Midbrain (tissue), 1 donor: ENCODE results near the gene LRSAM1.

Experiments
- DNase-seq: peaks from one replicate; lab custom pipeline; 2025; lab: John Stamatoyannopoulos, UW

LRSAM1 gene

DNA sequence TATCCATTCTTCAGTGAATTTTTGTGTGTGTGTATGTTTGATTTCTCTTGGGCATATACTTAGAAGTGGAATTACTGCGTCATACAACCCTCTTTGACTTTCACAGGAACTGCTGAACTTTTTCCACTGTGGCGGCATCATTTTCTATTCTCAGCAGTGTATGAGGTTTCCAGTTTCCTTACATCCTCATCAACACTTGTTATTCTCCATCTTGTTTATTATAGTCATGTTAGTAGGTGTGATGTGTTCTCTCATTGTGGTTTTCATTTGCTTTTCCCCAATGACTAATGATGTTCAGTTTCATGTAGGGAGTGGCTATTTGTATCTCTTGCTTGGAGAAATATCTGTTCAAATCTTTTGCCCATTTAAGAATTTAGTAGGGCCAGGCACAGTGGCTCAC, 24.6 kb upstream of the LRSAM1 start:
- DNase-seq = no peak

GRCh38 chr9:127428348-127428747, 23.0 kb upstream of the LRSAM1 start:
- no peak for DNase-seq

- no peak for DNase-seq
Observed at GRCh38 chr9:127430415-127430814, 20.9 kb upstream of the LRSAM1 start.

- no peak for DNase-seq
Observed at GRCh38 chr9:127437497-127438264, 13.6 kb upstream of the LRSAM1 start.

GRCh38 chr9:127438394-127438793, 12.9 kb upstream of the LRSAM1 start:
- no peak for DNase-seq

DNA sequence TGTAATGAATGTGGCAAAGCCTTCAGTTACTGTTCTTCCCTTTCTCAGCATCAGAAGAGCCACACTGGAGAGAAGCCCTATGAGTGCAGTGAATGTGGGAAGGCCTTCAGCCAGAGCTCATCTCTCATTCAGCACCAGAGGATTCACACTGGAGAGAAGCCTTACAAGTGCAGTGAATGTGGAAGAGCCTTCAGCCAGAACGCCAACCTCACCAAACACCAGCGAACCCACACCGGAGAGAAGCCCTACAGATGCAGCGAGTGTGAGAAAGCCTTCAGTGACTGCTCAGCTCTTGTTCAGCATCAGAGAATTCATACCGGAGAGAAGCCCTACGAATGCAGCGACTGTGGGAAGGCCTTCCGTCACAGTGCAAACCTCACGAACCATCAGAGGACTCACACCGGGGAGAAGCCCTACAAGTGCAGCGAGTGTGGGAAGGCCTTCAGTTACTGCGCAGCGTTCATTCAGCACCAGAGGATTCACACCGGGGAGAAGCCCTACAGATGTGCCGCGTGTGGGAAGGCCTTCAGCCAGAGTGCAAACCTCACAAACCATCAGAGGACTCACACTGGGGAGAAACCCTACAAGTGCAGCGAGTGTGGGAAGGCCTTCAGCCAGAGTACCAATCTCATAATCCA, 6.9 kb upstream of the LRSAM1 start:
- DNase-seq = no peak

DNA sequence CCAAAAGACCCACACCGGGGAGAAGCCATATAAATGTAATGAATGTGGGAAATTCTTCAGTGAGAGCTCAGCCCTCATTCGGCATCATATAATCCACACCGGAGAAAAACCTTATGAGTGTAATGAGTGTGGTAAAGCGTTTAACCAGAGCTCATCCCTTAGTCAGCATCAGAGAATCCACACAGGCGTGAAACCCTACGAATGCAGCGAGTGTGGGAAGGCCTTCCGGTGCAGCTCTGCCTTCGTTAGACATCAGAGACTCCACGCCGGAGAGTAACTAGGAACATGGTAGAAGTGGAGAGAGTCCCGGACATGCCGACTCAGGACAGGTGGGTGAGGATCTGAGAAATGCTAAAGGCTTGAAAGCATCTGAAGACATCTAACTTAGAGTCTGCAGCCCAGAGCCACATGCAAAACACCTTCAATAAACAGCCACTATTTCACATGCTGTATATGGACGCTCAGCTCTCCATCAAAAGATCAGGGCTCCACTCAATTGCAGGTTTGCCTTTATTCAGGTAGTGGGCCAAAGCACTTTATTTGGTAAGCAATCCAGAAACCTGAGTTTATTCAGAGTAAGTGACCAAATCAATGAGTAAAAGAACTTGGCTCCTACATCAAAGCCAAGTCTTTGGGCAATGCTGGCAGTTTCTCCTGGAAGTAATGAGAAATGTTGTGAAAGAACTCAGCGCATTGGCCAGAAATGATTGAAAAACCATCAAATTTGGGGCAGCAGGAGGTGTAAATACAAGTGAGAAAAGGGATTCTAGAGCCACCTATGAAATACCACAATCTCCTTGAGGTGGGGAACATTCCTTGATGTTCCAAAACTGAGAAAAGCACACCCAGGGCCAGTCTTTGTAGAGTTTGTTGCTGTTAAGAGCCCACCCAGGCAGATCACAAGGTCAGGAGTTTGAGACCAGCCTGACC, 6.1 kb upstream of the LRSAM1 start:
- no peak for DNase-seq

- no peak for DNase-seq
Observed at GRCh38 chr9:127445851-127446712, 5.2 kb upstream of the LRSAM1 start.

DNA sequence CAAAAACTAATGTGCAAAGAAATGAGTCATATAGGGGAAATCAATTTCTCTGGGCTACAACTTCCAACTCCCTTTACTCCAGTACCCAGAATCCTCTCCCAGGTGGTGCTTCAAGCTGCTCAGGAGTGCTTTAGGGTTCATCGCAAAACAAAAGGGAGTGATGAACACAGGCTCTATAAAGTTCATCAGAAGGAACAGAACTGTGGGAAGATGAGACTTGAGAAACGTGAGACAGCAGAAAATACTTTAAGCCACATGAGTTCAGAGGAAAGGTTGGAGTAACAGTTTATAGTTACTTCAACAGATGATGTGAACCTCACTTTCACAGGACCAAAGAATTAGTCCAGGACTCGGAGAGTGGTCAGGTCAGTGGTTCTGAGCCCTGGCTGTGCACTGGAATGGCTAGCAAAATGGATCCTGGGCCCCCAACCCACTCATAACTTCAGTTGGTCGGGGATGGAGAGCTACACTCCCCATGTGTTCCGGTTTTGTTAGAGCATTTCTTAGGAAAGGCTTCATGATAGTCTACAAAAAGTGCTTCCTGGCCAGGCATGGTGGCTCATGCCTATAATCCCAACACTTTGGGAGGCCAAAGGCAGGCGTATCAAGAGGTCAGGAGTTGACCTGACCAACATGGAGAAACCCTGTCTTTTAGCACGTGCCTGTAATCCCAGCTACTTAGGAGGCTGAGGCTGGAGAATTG, 4.4 kb upstream of the LRSAM1 start:
- DNase-seq = no peak

DNA sequence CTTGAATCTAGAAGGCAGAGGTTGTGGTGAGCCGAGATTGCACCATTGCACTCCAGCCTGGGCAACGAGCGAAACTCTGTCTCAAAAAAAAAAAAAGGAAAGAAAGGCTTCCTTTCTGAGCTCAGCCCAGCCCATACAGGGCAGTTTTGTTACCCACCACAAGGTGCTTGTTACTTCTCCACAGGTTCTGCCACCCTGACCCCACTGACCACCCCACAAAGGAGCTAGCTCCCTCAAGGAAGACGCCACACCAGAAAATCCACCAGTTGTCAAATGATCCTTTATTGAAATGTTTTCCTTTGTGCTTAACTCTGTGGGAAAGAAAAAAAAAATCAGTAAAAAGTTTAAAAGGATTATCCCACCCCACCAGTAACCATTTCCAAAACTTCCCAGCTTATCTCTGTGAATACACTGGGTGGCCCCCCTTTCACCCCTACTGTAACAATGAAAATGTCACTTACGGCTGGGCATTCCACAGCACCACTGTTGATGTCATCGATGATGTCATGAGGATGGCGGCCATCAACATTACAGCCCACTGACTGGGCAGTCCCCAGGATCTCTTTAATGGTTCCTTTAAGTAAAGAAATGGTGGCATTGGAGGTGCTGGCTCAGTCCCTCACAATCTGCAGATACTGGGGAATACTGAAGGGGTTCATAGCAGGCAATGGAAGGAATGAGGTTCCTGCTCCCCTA, 3.7 kb upstream of the LRSAM1 start:
- DNase-seq = no peak

DNA sequence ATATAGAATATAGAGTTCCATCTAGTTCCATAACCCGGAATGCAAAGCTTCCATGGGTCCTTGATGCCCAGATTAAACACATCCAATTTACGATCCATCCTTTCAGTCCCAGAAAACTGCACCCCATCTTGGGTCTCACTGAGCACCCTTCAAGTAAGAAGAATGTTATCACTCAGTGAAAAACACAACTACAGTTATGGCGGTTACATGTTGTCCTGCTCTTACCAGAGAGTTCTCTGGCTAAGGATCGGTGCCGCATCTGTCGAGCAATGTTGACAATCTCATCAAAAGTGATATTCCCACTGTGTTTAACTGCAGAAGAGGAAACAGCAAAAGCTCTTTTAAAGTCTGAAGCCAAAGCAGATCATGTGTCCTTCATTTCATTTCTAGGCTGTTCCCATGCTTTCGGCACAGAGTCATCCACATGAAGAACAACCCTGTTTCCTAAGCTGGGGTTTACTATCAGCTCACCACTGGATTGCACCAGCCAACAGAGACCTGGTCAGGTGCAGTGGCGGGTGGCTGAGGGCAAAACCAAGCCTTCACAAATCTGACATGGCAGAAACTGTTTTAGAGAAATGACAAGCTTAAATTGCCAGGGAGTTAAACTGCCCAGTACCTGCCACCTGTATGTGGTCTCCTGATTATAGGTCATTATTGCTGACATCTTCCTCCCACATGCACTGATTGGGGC, 3.1 kb upstream of the LRSAM1 start:
- no peak for DNase-seq

- DNase-seq = no peak
Observed at GRCh38 chr9:127449332-127449966, 1.9 kb upstream of the LRSAM1 start.

GRCh38 chr9:127450243-127450760, 1.0 kb upstream of the LRSAM1 start:
- DNase-seq = no peak

- peak; percentile 58 for DNase-seq
Observed at GRCh38 chr9:127451608-127451857, 223 bp downstream of the LRSAM1 start.

DNA sequence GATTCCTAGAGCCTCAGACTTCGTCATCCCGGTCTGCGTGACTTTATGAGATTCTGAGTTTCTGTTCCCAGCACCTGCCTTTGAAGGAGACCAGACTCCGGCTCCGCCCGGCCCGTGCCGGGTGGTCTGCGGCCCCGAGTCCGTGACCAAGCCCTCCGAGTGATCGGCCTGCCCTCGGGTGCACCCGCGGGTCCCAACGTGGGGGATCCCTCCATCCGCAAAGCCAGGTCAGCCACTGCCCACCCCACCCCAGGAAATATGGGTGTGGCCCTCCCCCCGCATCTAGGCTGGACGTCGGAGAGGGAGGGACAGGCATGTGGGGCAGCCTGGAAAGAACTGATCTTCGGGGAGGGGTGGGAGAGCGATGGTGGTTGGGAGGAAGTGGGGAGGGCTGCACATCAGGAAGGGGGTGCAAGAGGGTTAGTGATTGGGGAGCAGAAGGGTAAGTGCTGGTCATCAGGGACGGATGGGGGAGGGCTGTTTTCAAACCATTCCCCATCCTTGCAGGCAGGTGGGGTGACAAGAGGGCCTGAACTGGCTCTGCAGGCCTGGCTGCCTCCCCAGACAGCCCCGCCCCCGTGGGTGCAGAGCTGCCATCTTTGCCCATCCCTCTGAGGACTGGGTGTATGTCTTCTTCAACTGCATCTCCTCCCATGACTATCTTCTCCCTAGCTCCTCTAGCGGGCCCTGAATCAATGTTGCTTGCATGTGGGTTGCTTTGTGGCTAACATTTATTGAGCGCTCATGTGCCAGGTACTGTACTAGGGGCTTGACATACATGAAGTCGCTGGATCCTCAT, 747 bp downstream of the LRSAM1 start:
- DNase-seq = no peak

- no peak for DNase-seq
Observed at GRCh38 chr9:127452691-127453090, 1.4 kb downstream of the LRSAM1 start.

DNA sequence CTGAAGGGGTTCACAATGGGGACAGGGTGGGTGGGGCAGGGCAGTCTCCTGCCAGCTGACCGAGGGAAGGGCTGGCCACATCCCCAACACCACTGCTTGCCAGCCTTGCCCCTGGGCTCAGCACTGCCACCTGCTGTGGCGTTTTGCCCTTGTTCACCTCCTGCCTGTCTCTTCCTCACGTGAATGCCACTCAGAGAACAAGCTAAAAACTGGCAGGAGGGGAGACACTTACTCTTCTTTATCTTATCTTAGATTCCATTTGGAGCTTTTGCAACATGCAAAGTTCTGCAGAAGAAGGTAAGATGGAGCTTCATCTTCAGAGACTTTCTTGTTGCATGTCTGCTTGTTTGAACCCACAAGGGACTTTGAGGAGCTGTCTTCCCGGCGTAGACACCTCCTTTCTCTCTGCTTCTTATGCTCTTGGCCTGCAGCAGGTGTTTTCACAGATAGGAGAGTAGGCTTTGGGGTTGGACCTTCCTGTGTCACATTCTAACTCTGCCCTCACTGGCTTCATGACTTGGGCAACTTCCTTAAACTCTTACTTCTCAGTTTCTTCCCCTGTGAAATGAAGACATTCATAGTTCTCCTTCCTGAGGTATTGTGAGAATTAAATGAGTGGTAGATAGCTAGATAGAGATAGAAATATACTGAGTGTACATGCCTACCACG, 4.1 kb downstream of the LRSAM1 start:
- DNase-seq = no peak
